Omental fat pad (tissue), 4 donors: Measurements from ENCODE around the gene PGBD5. TPM values are rescaled to one million over a fixed set of nuclear protein-coding genes. Genes with fewer than 3 reads are reported as not detected.

Experiments
- ATAC-seq: fragments of 150-250 bp; one replicate; pipeline ENCODE4 v1.9.1; 2016; ENCODE audit warnings: mild to moderate bottlenecking, moderate library complexity; ENCODE audit not compliant: low FRiP score
- DNase-seq: peaks from one replicate; pipeline ENCODE4 v3.0.0-alpha.2; 2019; ENCODE audit warnings: low spot score
- CTCF ChIP-seq, 3 donors: fragments of 450-650 bp; IDR thresholded peaks; one replicate each; pipeline ENCODE4 v1.5.1; 2016 to 2017; ENCODE audit warnings: antibody characterized with exemption in 3 of 3, mild to moderate bottlenecking in 3 of 3, moderate library complexity in 2 of 3
- total RNA-seq, 4 donors: library from RNA; depleted of rRNA; stranded (reverse); fragments of >200 nt; gene quantifications; one replicate each; pipeline ENCODE4 v1.1.0, GENCODE V29; 2016

PGBD5 gene
- total RNA-seq, 4 donors from 2014 or later = 0.37 to 1.4 (median 0.60) TPM; not detected in 1

- peak; percentile 77 for DNase-seq
- peak; percentile 86 for ATAC-seq
- TF ChIP-seq CTCF (IDR thresholded peaks at IDR 0.05) = no peak
Measured at GRCh38 chr1:230308039-230308438, 118.1 kb downstream of the PGBD5 start.

GRCh38 chr1:230307213-230307612 is 118.9 kb downstream of the PGBD5 start:
- ATAC-seq (no peak), DNase-seq (no peak)

GRCh38 chr1:230306169-230306568 is 120.0 kb downstream of the PGBD5 start:
- ATAC-seq (no peak), DNase-seq (no peak)
- TF ChIP-seq CTCF (IDR thresholded peaks at IDR 0.05) = no peak

More at GRCh38 chr1:230307213-230307612, 118.9 kb downstream of the PGBD5 start:
- no peak for TF ChIP-seq CTCF (IDR thresholded peaks at IDR 0.05)

GRCh38 chr1:230303822-230304221 is 122.3 kb downstream of the PGBD5 start:
- peak; percentile 31 for ATAC-seq
- no peak for TF ChIP-seq CTCF (IDR thresholded peaks at IDR 0.05)
- no peak for DNase-seq

GRCh38 chr1:230303069-230303468 is 123.1 kb downstream of the PGBD5 start:
- ATAC-seq (no peak), DNase-seq (no peak)
- no peak for TF ChIP-seq CTCF (IDR thresholded peaks at IDR 0.05)

GRCh38 chr1:230301822-230302221 is 124.3 kb downstream of the PGBD5 start:
- DNase-seq = no peak
- ATAC-seq = no peak
- no peak for TF ChIP-seq CTCF (IDR thresholded peaks at IDR 0.05)

- ATAC-seq = no peak
- TF ChIP-seq CTCF (IDR thresholded peaks at IDR 0.05) = no peak
- DNase-seq = no peak
Measured at GRCh38 chr1:230301322-230301721, 124.8 kb downstream of the PGBD5 start.
